WTC11 (cell line): Measurements from ENCODE around the gene SLC35F2. TPM values are rescaled to one million over a fixed set of nuclear protein-coding genes. Genes with fewer than 3 reads are reported as not detected.
"Not testable (repeated sequence)": the region's sequence is repeated elsewhere in the genome, so short reads cannot be mapped to it uniquely, and the experiment has no call there.

Experiments used
- ATAC-seq: fragments of 200-7000 bp; cut with Tn5 transposase; 2 replicates; pipeline ENCODE4 v1.10.0; 2021; ENCODE audit warnings: mild to moderate bottlenecking, moderate library complexity
- CTCF ChIA-PET: fragments of 300-600 bp; sonication (Branson Sonifier 250); formaldehyde crosslinking; loops from one replicate; lab custom pipeline; 2021; ENCODE audit warnings: antibody characterized with exemption; lab: Charles Lee
- POLR2A ChIA-PET: fragments of 350-600 bp; sonication (Branson Sonifier 250); formaldehyde crosslinking; loops from one replicate; lab custom pipeline; 2021; ENCODE audit warnings: antibody characterized with exemption; lab: Charles Lee
- DNase-seq: peaks from one replicate; pipeline ENCODE4 v3.0.0; 2021; ENCODE audit warnings: low spot score
- H3K27ac Mint-ChIP-seq: 2 replicates; pipeline ENCODE4 v1.8.0; 2021; ENCODE audit warnings: mixed read lengths
- H3K27me3 Mint-ChIP-seq: 2 replicates; pipeline ENCODE4 v1.8.0; 2021; ENCODE audit warnings: low read depth, mild to moderate bottlenecking, moderate library complexity, mixed read lengths
- H3K36me3 Mint-ChIP-seq: 2 replicates; pipeline ENCODE4 v1.8.0; 2021; ENCODE audit warnings: mixed read lengths
- H3K4me1 Mint-ChIP-seq: 2 replicates; pipeline ENCODE4 v1.8.0; 2022; ENCODE audit warnings: mixed read lengths
- H3K4me3 Mint-ChIP-seq: 2 replicates; pipeline ENCODE4 v1.8.0; 2021; ENCODE audit warnings: mild to moderate bottlenecking, moderate library complexity, mixed read lengths
- H3K9me3 Mint-ChIP-seq: 2 replicates; pipeline ENCODE4 v1.8.0; 2021; ENCODE audit warnings: mixed read lengths
- ARID4B ChIP-seq: sonication (generic); formaldehyde crosslinking; IDR thresholded peaks from 2 replicates; pipeline ENCODE4 v1.8.0; 2023; ENCODE audit warnings: missing genetic modification reagents, mild to moderate bottlenecking, borderline replicate concordance
- ATF2 ChIP-seq: sonication (generic); formaldehyde crosslinking; IDR thresholded peaks from 2 replicates; pipeline ENCODE4 v1.8.1; 2022; ENCODE audit warnings: low read depth, missing genetic modification reagents, borderline replicate concordance
- CREM ChIP-seq: sonication (generic); formaldehyde crosslinking; IDR thresholded peaks from 2 replicates; pipeline ENCODE4 v1.8.1; 2022; ENCODE audit warnings: mild to moderate bottlenecking, missing genetic modification reagents, moderate library complexity
- E2F1 ChIP-seq: sonication (generic); formaldehyde crosslinking; IDR thresholded peaks from 2 replicates; pipeline ENCODE4 v1.8.0; 2022; ENCODE audit warnings: mild to moderate bottlenecking, missing genetic modification reagents
- E2F5 ChIP-seq: sonication (generic); formaldehyde crosslinking; IDR thresholded peaks from 2 replicates; pipeline ENCODE4 v1.8.1; 2022; ENCODE audit warnings: mild to moderate bottlenecking, moderate library complexity, missing genetic modification reagents
- EMX1 ChIP-seq: fragments of 250-450 bp; sonication (Bioruptor Pico); IDR thresholded peaks from 2 replicates; pipeline ENCODE4 v1.8.0; 2021; ENCODE audit warnings: mild to moderate bottlenecking
- GTF2I ChIP-seq: fragments of 250-450 bp; sonication (Bioruptor Pico); conservative IDR thresholded peaks from 2 replicates; pipeline ENCODE4 v1.4.0; 2021; ENCODE audit warnings: mild to moderate bottlenecking
- HMGA2 ChIP-seq: fragments of 250-450 bp; sonication (Bioruptor Pico); IDR thresholded peaks from 2 replicates; pipeline ENCODE4 v1.4.0; 2021; ENCODE audit warnings: mild to moderate bottlenecking, moderate library complexity
- IRF1 ChIP-seq: sonication (generic); formaldehyde crosslinking; IDR thresholded peaks from 2 replicates; pipeline ENCODE4 v1.8.0; 2023; ENCODE audit warnings: missing genetic modification reagents
- KAT7 ChIP-seq: sonication (generic); formaldehyde crosslinking; IDR thresholded peaks from 2 replicates; pipeline ENCODE4 v1.8.1; 2023; ENCODE audit warnings: missing genetic modification reagents, mild to moderate bottlenecking, borderline replicate concordance
- MYBL2 ChIP-seq: sonication (generic); formaldehyde crosslinking; IDR thresholded peaks from 2 replicates; pipeline ENCODE4 v1.8.1; 2023; ENCODE audit warnings: mild to moderate bottlenecking, moderate library complexity, missing genetic modification reagents
- NFYB ChIP-seq: sonication (generic); formaldehyde crosslinking; conservative IDR thresholded peaks from 2 replicates; pipeline ENCODE4 v1.8.0; 2022; ENCODE audit warnings: low read depth, missing genetic modification reagents
- PREB ChIP-seq: sonication (generic); formaldehyde crosslinking; IDR thresholded peaks from 2 replicates; pipeline ENCODE4 v1.8.1; 2022; ENCODE audit warnings: mild to moderate bottlenecking, missing genetic modification reagents, moderate library complexity, borderline replicate concordance
- TP53 ChIP-seq: sonication (generic); formaldehyde crosslinking; IDR thresholded peaks from 2 replicates; pipeline ENCODE4 v1.8.1; 2023; ENCODE audit warnings: mild to moderate bottlenecking, missing genetic modification reagents
- ZNF232 ChIP-seq: sonication (generic); formaldehyde crosslinking; IDR thresholded peaks from 2 replicates; pipeline ENCODE4 v1.8.0; 2022; ENCODE audit warnings: mild to moderate bottlenecking, missing genetic modification reagents
- ZNF317 ChIP-seq: sonication (generic); formaldehyde crosslinking; IDR thresholded peaks from 2 replicates; pipeline ENCODE4 v1.8.1; 2023; ENCODE audit warnings: low read depth, mild to moderate bottlenecking, moderate library complexity, missing genetic modification reagents, borderline replicate concordance
- ZNF416 ChIP-seq: fragments of 250-450 bp; sonication (Bioruptor Pico); IDR thresholded peaks from 2 replicates; pipeline ENCODE4 v1.9.0; 2021; ENCODE audit warnings: mild to moderate bottlenecking, inconsistent platforms
- total RNA-seq: library from RNA; stranded (reverse); gene quantifications from 3 replicates; pipeline ENCODE4 v1.2.3, GENCODE V29; 2021

SLC35F2 gene
- total RNA-seq, 1 experiment from 2014 or later = 27.1 TPM

GRCh38 chr11:107758719-107759355, 99.8 kb downstream of the SLC35F2 start:
- CTCF ChIA-PET = interaction anchor here (1.3 to 3.5 kb wide), 4 partner anchors 12 to 183 kb away, joined by 3 to 17 read pairs (median 7); no protein-coding TSS in a partner anchor
- ATAC-seq, H3K27ac Mint-ChIP-seq, H3K4me1 Mint-ChIP-seq, H3K4me3 Mint-ChIP-seq, POLR2A ChIA-PET, H3K27me3 Mint-ChIP-seq, DNase-seq, H3K36me3 Mint-ChIP-seq: not testable (repeated sequence)
- peaks cover 23% of the 10 kb centered on the region for H3K9me3 Mint-ChIP-seq

- CTCF ChIA-PET = interaction anchor here (0.6 to 2.9 kb wide), 6 partner anchors 14 to 182 kb away, joined by 3 to 14 read pairs (median 4); no protein-coding TSS in a partner anchor
- H3K27me3 Mint-ChIP-seq = no peaks in the 10 kb centered on the region; the same call in 1 of the 2 replicates
- peak; percentile 92 for ATAC-seq
- peaks cover 22% of the 10 kb centered on the region for H3K9me3 Mint-ChIP-seq
- POLR2A ChIA-PET = no interaction called here
- H3K27ac Mint-ChIP-seq = no peak overlapping the region
- TF ChIP-seq IRF1 (CRISPR knock-in tag) = no peak
- no peak for TF ChIP-seq ZNF317 (CRISPR knock-in tag)
- TF ChIP-seq NFYB = no peak
- no peak overlapping the region for H3K4me3 Mint-ChIP-seq
- H3K36me3 Mint-ChIP-seq = no peaks in the 10 kb centered on the region; the same call in 1 of the 2 replicates
- H3K4me1 Mint-ChIP-seq = no peaks in the 10 kb centered on the region
- DNase-seq = no peak
Measured at GRCh38 chr11:107757661-107758060, 100.9 kb downstream of the SLC35F2 start.

- no peaks in the 10 kb centered on the region for H3K4me1 Mint-ChIP-seq
- H3K4me3 Mint-ChIP-seq = no peak overlapping the region
- H3K27me3 Mint-ChIP-seq = no peaks in the 10 kb centered on the region; the same call in 1 of the 2 replicates
- H3K9me3 Mint-ChIP-seq = peaks cover 22% of the 10 kb centered on the region
- DNase-seq (no peak), ATAC-seq (no peak)
- no peaks in the 10 kb centered on the region; the same call in 1 of the 2 replicates for H3K36me3 Mint-ChIP-seq
- H3K27ac Mint-ChIP-seq = no peak overlapping the region
- ChIA-PET POLR2A (no interaction called here), CTCF (interaction anchor here (2.9 kb wide), 1 partner anchor 15 kb away, joined by 14 read pairs; no protein-coding TSS in a partner anchor)
- TF ChIP-seq EMX1 (CRISPR knock-in tag) (no peak), E2F5 (CRISPR knock-in tag) (no peak), TP53 (CRISPR knock-in tag) (no peak), CREM (no peak), GTF2I (CRISPR knock-in tag) (no peak), ZNF232 (CRISPR knock-in tag) (no peak), PREB (CRISPR knock-in tag) (no peak), E2F1 (CRISPR knock-in tag) (no peak)
Measured at GRCh38 chr11:107756553-107756952, 102.0 kb downstream of the SLC35F2 start.

GRCh38 chr11:107752949-107753822, 105.4 kb downstream of the SLC35F2 start:
- Mint-ChIP-seq H3K27me3 (no peaks in the 10 kb centered on the region; the same call in 1 of the 2 replicates), H3K9me3 (peaks cover 8% of the 10 kb centered on the region), H3K27ac (no peak overlapping the region), H3K4me1 (no peaks in the 10 kb centered on the region), H3K36me3 (no peaks in the 10 kb centered on the region), H3K4me3 (no peak overlapping the region)
- CTCF ChIA-PET = no interaction called here
- POLR2A ChIA-PET = no interaction called here
- ATAC-seq (no peak), DNase-seq (no peak)
- TF ChIP-seq ATF2 (CRISPR knock-in tag) (no peak), ZNF232 (CRISPR knock-in tag) (no peak), ZNF416 (no peak), MYBL2 (CRISPR knock-in tag) (no peak), KAT7 (CRISPR knock-in tag) (no peak), HMGA2 (no peak), ARID4B (CRISPR knock-in tag) (no peak)
